Activated CD4-positive, CD25-positive, alpha-beta regulatory T cell treated with anti-CD3 and anti-CD28 coated beads, Interleukin-2, amount 50 U/mL, for 24 hours (primary cell): ENCODE results near the gene SPRED2.
"Not testable (repeated sequence)": the region's sequence is repeated elsewhere in the genome, so short reads cannot be mapped to it uniquely, and the experiment has no call there.

ENCODE experiments used
- ATAC-seq, 2 donors: fragments of 150-1000 bp; cut with Tn5 transposase; one replicate each; pipeline ENCODE4 v1.10.0; 2021; ENCODE audit warnings: mild to moderate bottlenecking in 1 of 2, moderate library complexity in 1 of 2

SPRED2 gene

DNA sequence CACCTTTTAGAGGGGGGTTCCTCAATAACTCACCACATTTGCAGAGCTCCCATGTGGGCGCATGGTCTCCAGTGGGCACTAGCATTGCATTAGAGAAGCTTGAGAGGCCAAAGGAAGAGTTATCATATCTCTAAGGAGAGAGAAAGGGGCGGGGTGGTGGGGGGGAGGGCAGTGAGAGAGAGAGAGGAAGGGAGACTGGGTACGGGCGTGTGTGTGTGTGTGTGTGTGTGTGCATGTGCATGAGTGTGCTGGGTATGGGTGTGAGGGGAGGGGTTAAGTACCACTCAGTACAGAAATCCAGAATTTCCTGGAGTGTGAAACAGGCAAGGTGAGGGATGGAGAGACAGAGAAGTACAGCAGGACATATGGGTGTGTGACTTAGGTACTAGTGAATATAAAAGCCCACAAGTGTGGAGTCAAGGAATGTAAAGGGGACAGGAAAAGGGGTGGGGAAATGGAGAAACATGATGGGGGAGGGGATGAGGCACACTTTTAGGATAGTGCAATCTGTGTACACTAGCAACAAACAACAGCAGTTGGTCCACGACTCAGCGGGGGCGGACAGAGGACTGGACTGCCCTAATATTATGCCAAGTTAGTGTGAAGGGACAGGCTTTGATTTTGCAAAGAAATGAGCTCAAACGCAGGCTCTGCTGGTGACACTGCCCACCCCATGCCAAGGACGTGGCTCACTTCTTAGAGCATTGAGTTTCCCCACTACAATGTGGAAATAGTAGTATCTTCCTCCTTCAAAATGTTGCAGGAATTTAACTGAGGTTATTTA, 91.3 kb downstream of the SPRED2 start:
- ATAC-seq = no peak

DNA sequence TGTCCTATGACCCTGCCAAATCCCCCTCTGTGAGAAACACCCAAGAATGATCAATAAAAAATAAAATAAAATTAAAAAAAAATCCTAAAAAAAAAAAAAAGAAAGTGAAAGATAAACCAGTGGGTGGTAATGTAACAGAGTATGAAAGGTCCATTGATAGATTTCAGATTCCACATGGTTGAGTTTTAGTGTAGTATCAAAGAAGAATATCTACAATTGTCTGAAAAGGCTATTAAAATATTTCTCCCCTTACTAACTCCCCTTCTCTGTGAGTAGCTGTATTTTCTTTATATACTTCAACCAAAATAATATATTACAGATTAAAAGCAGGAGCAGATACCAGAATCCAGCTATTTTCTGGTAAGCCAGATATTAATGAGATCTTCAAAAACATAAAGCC, 92.8 kb downstream of the SPRED2 start:
- ATAC-seq = no peak

DNA sequence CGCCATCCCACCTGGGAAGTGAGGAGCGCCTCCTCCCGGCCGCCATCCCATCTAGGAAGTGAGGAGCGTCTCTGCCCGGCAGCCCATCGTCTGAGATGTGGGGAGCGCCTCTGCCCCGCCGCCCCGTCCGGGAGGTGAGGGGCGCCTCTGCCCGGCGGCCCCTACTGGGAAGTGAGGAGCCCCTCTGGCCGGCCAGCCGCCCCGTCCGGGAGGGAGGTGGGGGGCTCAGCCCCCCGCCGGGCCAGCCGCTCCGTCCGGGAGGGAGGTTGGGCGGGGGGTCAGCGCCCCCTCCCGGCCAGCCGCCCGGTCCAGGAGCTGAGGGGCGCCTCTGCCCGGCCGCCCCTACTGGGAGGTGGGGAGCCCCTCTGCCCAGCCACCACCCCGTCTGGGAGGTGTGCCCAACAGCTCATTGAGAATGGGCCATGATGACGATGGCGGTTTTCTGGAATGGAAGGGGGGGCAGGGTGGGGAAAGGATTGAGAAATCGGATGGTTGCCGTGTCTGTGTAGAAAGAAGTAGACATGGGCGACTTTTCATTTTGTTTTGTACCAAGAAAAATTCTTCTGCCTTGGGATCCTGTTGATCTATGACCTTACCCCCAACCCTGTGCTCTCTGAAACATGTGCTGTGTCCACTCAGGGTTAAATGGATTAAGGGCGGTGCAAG, 93.4 kb downstream of the SPRED2 start:
- ATAC-seq = not testable (repeated sequence)

- ATAC-seq = not testable (repeated sequence)
These were observed 94.5 kb downstream of the SPRED2 start for GRCh38 chr2:65337915-65338314.

DNA sequence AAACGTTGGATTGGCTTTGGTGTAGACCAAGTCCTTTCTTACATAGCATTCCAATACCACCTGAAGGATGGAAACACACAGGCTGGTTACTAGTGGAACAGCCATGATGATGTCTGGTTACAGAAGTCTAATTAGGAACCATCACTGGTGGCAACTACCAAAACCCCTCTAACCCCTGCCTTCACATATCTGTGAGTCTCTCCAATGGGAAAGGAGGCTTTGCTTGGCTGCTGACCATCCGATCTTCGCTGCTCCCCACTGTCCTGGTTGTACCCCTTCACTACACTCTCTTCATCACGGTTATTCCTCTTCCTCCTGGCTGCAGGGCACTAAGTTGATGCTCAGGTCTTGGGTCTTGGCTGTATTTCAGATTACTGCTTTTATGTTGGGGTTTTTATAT, 97.7 kb downstream of the SPRED2 start:
- no peak for ATAC-seq

- ATAC-seq = no peak
These were observed 100.9 kb downstream of the SPRED2 start for GRCh38 chr2:65331336-65332025.

DNA sequence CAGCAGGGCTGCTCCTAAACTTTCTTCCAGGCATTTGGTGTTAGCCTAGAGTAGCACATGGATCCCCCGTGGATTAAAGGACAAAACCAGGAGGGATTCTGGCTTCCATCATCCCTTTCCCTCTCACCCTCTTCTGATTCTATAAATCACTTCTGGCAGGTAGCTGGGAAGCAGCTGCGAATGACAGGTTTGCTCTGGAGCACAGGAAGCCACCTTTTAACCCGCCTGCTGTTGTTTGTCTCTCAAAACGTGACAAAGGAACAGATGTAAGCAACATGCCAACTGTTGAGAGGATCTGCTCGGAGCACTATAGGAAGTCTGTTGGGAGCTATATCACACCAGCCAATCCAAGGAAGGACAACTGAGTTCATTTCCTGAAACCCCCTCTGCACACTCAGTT, 102.9 kb downstream of the SPRED2 start:
- ATAC-seq = no peak

DNA sequence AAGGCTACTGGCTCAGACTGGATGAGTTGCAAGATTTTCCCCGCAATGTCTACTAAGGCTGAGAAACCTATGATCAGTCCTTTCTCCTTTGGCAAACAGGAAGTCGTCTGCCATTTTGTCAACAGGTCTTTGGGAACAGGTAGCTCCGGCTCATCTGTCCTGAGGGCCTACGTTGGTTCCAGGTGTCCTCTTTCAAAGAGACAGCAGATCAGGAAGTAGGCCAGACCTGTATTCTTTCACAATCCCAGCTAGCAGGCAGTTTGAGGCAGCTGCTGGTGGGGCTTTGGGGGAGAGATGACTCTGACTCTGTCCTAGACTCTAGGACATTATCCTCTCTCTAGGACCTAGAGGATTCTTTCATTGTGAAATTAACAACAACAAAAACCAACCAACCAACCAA, 106.1 kb downstream of the SPRED2 start:
- ATAC-seq = no peak

GRCh38 chr2:65325066-65325465, 107.3 kb downstream of the SPRED2 start:
- ATAC-seq = no peak

- ATAC-seq = no peak
These were observed 111.5 kb downstream of the SPRED2 start for GRCh38 chr2:65320946-65321345.

GRCh38 chr2:65320042-65320725, 112.2 kb downstream of the SPRED2 start:
- ATAC-seq = peak; percentile 93

- ATAC-seq = no peak
These were observed 112.7 kb downstream of the SPRED2 start for GRCh38 chr2:65319674-65320041.

DNA sequence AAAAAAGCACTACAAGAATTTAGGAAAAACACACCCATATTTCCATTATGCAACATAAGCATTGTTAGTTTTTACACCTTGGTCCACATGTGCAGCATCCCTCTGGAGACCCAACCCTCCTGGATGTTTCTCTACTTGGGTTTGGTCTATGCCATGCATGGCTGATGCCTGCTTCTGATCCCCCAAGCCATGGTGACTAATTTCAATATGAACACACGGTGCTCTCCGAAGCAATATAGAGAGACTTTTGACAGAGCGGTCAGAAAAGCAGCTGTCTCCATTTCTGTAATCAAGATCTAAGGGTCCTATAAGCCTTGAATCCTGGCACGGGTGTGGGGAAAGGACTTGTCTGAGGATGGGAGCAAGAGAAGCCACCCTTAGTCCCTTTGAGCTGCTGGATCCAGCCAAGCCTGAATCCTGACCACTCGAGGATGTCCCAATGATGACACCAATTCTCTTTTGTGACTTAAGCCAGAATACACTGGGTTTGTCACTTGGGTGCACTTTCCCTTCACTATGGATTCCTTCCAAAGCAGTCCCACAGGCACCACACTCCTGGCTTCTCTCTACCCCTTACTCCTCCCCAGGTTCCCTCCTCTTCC, 113.2 kb downstream of the SPRED2 start:
- no peak for ATAC-seq

GRCh38 chr2:65317841-65318240, 114.6 kb downstream of the SPRED2 start:
- no peak for ATAC-seq

DNA sequence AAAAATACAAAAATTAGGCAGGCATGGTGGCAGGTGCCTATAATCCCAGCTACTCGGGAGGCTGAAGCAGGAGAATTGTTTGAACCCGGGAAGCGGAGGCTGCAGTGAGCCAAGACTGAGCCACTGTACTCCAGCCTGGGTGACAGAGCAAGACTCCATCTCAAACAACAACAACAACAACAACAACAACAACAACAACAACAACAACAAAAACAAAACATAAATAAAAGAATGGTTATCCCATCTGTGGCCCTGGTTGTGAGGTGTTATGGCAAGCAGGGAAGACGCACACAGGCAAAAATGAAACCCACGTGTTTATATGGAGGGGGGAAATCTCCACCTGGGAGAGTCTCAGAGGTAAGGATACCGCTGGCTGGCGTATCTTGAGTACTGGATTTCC, 115.0 kb downstream of the SPRED2 start:
- not testable (repeated sequence) for ATAC-seq

DNA sequence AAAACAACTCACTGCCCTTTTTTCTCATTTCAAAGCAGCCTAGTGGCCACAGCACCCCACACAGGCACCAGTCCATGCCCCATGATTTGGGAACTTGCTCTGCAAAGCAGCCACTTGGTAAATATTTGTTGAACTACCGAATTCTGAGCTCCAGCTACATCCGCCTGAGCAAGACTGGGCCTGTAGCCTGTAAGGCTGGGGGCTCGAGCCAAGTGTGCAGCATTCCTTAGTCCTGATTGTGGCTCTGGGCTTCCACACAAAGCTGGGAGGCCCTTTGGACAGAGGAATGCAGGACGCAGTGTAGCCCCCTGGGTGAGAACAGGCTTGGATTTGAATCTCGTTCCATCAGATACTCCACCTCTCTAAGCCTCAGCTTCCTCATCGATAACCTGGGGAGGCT, 116.3 kb downstream of the SPRED2 start:
- ATAC-seq = no peak

DNA sequence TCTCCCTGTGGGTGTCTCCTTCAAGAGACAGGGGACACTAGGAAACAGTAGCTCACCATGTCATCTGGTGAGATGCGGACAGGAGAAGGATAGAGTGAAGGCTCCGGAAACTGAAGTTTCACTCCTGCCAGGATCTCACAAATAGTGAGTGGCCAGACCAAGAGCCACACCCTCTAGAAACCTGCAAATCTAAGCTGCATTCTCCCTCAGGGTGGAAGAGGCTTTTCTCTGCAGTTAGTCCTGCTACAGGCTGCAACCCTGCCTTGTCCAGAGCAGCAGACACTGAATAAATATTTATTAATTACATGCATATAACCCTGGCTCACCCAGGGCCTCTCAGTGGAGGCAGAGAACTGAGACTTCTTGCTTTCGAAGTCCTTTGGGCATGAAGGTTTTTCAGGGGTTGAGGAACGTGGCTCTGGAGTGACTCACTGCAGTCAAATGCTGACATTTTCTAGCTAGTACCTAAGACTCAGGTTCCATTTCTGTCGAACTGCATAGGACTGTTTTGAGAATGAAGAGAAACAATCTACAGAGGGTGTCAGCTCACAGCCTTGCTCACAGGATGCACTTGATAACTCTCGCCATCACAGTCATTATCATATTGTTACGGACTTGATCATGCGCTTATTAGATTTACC, 117.5 kb downstream of the SPRED2 start:
- no peak for ATAC-seq

- ATAC-seq = no peak
These were observed 118.5 kb downstream of the SPRED2 start for GRCh38 chr2:65313954-65314256.

DNA sequence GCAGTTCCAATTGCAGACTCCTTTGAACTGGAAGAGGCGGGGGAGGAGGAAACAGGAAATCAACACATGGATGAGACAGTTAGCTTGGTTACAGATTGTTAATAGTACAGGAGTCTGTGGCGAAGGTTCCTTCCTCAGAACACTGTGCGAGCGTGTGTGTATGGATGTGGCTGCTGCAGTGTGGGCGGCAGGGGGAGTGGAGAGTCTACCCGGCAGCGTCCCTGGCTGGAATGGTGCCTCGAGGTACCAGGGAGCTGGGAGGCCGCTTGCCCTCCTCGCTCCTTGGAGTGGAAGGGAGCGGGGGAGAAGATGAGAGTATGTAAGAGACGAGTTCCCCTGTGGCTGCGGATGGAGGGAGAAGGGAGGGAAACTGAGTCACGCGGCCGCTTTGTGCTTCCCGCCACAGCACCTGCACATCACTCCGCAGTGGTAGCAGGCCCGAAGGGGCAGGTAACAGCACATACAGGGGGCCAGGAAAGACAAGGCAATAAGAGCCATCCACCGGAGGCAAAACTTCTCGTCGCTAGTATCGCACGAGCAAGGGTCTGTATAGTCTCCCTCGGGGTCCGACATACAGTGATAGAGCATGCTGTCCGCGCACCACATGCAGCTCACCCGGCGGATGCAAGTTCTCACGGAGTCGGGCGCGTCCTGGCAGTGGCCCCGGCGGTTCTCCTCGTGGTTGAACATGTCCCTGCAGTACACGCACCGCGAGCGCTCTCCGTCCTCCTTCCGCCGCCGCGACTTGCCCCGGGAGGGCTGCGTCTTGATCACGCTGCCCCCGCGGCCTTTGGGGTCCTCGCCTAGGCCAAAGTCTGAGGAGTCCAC, 119.1 kb downstream of the SPRED2 start:
- ATAC-seq = no peak

- ATAC-seq = no peak
These were observed 120.8 kb downstream of the SPRED2 start for GRCh38 chr2:65311596-65311995.

DNA sequence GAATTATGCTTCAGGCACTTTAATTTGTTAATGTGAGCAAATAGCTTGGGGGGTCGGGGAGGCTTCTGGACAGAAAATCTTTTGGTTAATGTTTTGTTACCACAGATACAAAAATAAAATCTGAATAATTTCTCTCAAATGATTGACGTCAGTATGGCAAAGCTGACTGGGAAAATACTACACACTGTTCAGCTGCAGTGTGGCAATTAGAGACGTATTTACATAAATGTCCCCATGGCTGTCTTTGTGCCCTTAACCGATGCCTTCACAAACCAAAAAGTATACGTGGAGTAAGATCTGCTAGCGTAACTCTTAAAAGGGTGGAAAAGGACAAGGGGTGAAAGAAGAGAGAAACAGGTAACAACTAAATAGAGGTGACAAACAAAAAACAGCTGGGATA, 121.3 kb downstream of the SPRED2 start:
- no peak for ATAC-seq

DNA sequence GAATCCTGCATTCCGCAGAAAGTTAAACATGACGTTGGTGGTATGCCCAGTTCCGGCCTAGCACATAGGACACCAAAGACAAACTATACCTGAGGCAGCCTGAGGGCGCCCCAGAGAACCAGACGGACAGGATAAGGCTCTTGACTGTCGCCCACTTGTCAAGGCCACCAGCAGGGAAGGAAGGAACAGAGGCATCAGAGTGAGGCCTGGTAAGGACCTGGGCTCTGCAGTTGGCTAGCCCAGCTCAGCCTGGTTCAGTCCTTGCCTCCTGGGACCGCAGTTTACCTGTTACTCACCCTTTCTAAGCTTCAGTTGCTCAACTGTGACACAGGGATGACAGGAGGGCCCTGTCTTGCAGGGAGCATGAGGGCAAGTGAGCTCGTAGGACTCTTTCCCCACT, 122.7 kb downstream of the SPRED2 start:
- ATAC-seq = no peak
